Caki2 (cell line): Measurements from ENCODE around the gene TNFRSF1A. TPM values are rescaled to one million over a fixed set of nuclear protein-coding genes. Genes with fewer than 3 reads are reported as not detected.

Experiments used
- DNase-seq: peaks from one replicate; pipeline ENCODE4 v3.0.0-alpha.2; 2015; ENCODE audit warnings: low read depth
- in situ Hi-C: cut with HindIII; loops from 2 replicates; pipeline ENCODE4 v1.10.0; 2016; ENCODE audit warnings: low sequenced_read_pairs, low pct_unique_long_range_greater_than_20kb, mixed read lengths
- total RNA-seq: library from RNA; depleted of rRNA; stranded (reverse); fragments of >200 nt; shearing (Covaris generic); gene quantifications from 2 replicates; pipeline ENCODE4 v1.2.3, GENCODE V29; 2014; ENCODE audit warnings: low replicate concordance; rRNA removed

Gene TNFRSF1A
- 121 and 171 TPM in 2 replicates for total RNA-seq

GRCh38 chr12:6341417-6342139, at the start of gene TNFRSF1A:
TNFRSF1A (minus strand) TSS chr12:6342076; CDS start chr12:6341814, 262 bp downstream.
- in situ Hi-C loops, result no loop called here
- peak; percentile 74 for DNase-seq

- DNase-seq, result no peak
- in situ Hi-C loops, result no loop called here
Observed at GRCh38 chr12:6391013-6391412, 49.1 kb upstream of the TNFRSF1A start.

GRCh38 chr12:6390084-6390799, 48.4 kb upstream of the TNFRSF1A start:
- in situ Hi-C loops, result no loop called here
- no peak for DNase-seq

- DNase-seq, result no peak
- in situ Hi-C loops, result no loop called here
Observed at GRCh38 chr12:6387541-6387940, 45.7 kb upstream of the TNFRSF1A start.

- in situ Hi-C loops, result no loop called here
Observed at GRCh38 chr12:6386491-6386890, 44.6 kb upstream of the TNFRSF1A start.

GRCh38 chr12:6386038-6386437, 44.2 kb upstream of the TNFRSF1A start:
- DNase-seq, result no peak
- in situ Hi-C loops, result no loop called here

More at GRCh38 chr12:6386491-6386890, 44.6 kb upstream of the TNFRSF1A start:
- DNase-seq, result no peak

- in situ Hi-C loops, result no loop called here
- no peak for DNase-seq
Observed at GRCh38 chr12:6384499-6385436, 42.9 kb upstream of the TNFRSF1A start.

GRCh38 chr12:6383572-6384498, 42.0 kb upstream of the TNFRSF1A start, which contains the start of gene LTBR:
LTBR (plus strand) TSS chr12:6384162; CDS start chr12:6384359, 197 bp downstream.
- peak; percentile 87 for DNase-seq
- in situ Hi-C loops, result no loop called here

- in situ Hi-C loops, result no loop called here
- no peak for DNase-seq
Observed at GRCh38 chr12:6382982-6383381, 41.1 kb upstream of the TNFRSF1A start.

GRCh38 chr12:6382371-6382770, 40.5 kb upstream of the TNFRSF1A start:
- no peak for DNase-seq
- in situ Hi-C loops, result no loop called here

GRCh38 chr12:6380141-6381121, 38.6 kb upstream of the TNFRSF1A start:
- no peak for DNase-seq
- in situ Hi-C loops, result no loop called here

- in situ Hi-C loops, result no loop called here
Observed at GRCh38 chr12:6378709-6379472, 37.0 kb upstream of the TNFRSF1A start.

GRCh38 chr12:6377667-6377994, 35.8 kb upstream of the TNFRSF1A start:
- in situ Hi-C loops, result no loop called here
- DNase-seq, result peak; percentile 35

More at GRCh38 chr12:6378709-6379472, 37.0 kb upstream of the TNFRSF1A start:
- DNase-seq, result no peak

GRCh38 chr12:6376870-6377666, 35.2 kb upstream of the TNFRSF1A start:
- in situ Hi-C loops, result no loop called here
- DNase-seq, result no peak
